A673 (cell line): Measurements from ENCODE around the gene GAS7. TPM values are rescaled to one million over a fixed set of nuclear protein-coding genes. Genes with fewer than 3 reads are reported as not detected.

ENCODE experiments used
- BruUV-seq: library from RNA; stranded (reverse); fragments of 400-500 nt; replicated peaks from 2 replicates; lab custom pipeline; 2021; lab: Mats Ljungman, UMichigan
- CTCF ChIA-PET: fragments of 300-600 bp; sonication (Branson Sonifier 250); formaldehyde crosslinking; loops from one replicate; lab custom pipeline; 2022; ENCODE audit warnings: antibody characterized with exemption; lab: Charles Lee
- POLR2A ChIA-PET: fragments of 300-600 bp; sonication (Branson Sonifier 250); formaldehyde crosslinking; loops from one replicate; lab custom pipeline; 2022; ENCODE audit warnings: antibody characterized with exemption; ENCODE audit not compliant: low non-redundant PET; lab: Charles Lee
- DNase-seq: peaks from one replicate; pipeline ENCODE4 v3.0.0-alpha.2; 2015; ENCODE audit warnings: low spot score
- H3K27ac ChIP-seq: fragments of 200-600 bp; sonication (generic); 2 replicates; pipeline ENCODE4 v1.5.1; 2016; ENCODE audit warnings: mixed run types, low read depth, mild to moderate bottlenecking, mixed read lengths, antibody characterized with exemption, low read length; ENCODE audit not compliant: poor library complexity, severe bottlenecking
- H3K27me3 ChIP-seq: fragments of 200-600 bp; sonication (generic); replicated peaks from 2 replicates; pipeline ENCODE4 v1.6.1; 2017; ENCODE audit warnings: mixed run types, low read depth, mild to moderate bottlenecking, mixed read lengths, antibody characterized with exemption, low read length; ENCODE audit not compliant: insufficient read depth, poor library complexity
- H3K36me3 ChIP-seq: fragments of 200-600 bp; sonication (generic); 2 replicates; pipeline ENCODE4 v1.6.1; 2016; ENCODE audit warnings: mixed run types, mild to moderate bottlenecking, mixed read lengths, antibody characterized with exemption, low read length; ENCODE audit not compliant: insufficient read depth, poor library complexity, severe bottlenecking
- H3K4me1 ChIP-seq: fragments of 200-600 bp; sonication (generic); 2 replicates; pipeline ENCODE4 v1.6.1; 2017; ENCODE audit warnings: mixed run types, mild to moderate bottlenecking, mixed read lengths, antibody characterized with exemption, low read length; ENCODE audit not compliant: insufficient read depth, poor library complexity, severe bottlenecking
- H3K4me3 ChIP-seq: fragments of 200-600 bp; sonication (generic); 2 replicates; pipeline ENCODE4 v1.5.1; 2016; ENCODE audit warnings: low read depth, mixed run types, mild to moderate bottlenecking, mixed read lengths, low read length; ENCODE audit not compliant: poor library complexity, severe bottlenecking
- H3K9me3 ChIP-seq: fragments of 200-600 bp; sonication (generic); 2 replicates; pipeline ENCODE4 v1.6.1; 2016; ENCODE audit warnings: mixed run types, low read depth, mild to moderate bottlenecking, mixed read lengths, antibody characterized with exemption, low read length; ENCODE audit not compliant: poor library complexity, severe bottlenecking
- CTCF ChIP-seq: fragments of 300-800, 200-600 bp; sonication (generic); conservative IDR thresholded peaks from 2 replicates; pipeline ENCODE4 v1.5.1; 2017; ENCODE audit warnings: low read depth, mild to moderate bottlenecking, antibody characterized with exemption, low read length, moderate library complexity, mixed read lengths
- EZH2 ChIP-seq: fragments of 200-600 bp; sonication (generic); IDR thresholded peaks from 2 replicates; pipeline ENCODE4 v1.6.1; 2017; ENCODE audit warnings: borderline replicate concordance, low read depth, mild to moderate bottlenecking, mixed read lengths, antibody characterized with exemption, low read length; ENCODE audit not compliant: poor library complexity, severe bottlenecking
- intact Hi-C: fragments of 100-400 bp; cut with micrococcal nuclease; formaldehyde crosslinking; loops from one replicate; pipeline ENCODE4 v1.10.0; 2022; ENCODE audit not compliant: unreplicated experiment
- total RNA-seq: library from RNA; stranded (reverse); gene quantifications from 2 replicates; pipeline ENCODE4 v1.2.3, GENCODE V29; 2021

Gene GAS7
- total RNA-seq, 1 experiment from 2014 or later: 2.3 TPM

GRCh38 chr17:9942885-9943284 is 255.5 kb downstream of the GAS7 start:
- H3K27me3 ChIP-seq: no peaks in the 10 kb centered on the region
- POLR2A ChIA-PET: no interaction called here
- TF ChIP-seq CTCF: no peak
- TF ChIP-seq EZH2: no peak
- no peak overlapping the region for H3K4me3 ChIP-seq
- no peak for DNase-seq
- H3K27ac ChIP-seq: no peak overlapping the region
- H3K36me3 ChIP-seq: no peaks in the 10 kb centered on the region
- no peaks in the 10 kb centered on the region for H3K4me1 ChIP-seq
- CTCF ChIA-PET: no interaction called here
- intact Hi-C loops: no loop called here
- H3K9me3 ChIP-seq: no peaks in the 10 kb centered on the region
- BruUV-seq: no TSS peak

- H3K9me3 ChIP-seq: no peaks in the 10 kb centered on the region
- no peak for DNase-seq
- ChIA-PET POLR2A (no interaction called here), CTCF (no interaction called here)
- no peaks in the 10 kb centered on the region for H3K4me1 ChIP-seq
- no peaks in the 10 kb centered on the region for H3K36me3 ChIP-seq
- H3K27me3 ChIP-seq: no peaks in the 10 kb centered on the region
- intact Hi-C loops: no loop called here
- BruUV-seq: no TSS peak
- H3K27ac ChIP-seq: no peak overlapping the region
- TF ChIP-seq CTCF (no peak), EZH2 (no peak)
- no peak overlapping the region for H3K4me3 ChIP-seq
Observed at GRCh38 chr17:9941305-9941704, 257.1 kb downstream of the GAS7 start.

- POLR2A ChIA-PET: no interaction called here
- H3K36me3 ChIP-seq: no peaks in the 10 kb centered on the region
- BruUV-seq: no TSS peak
- TF ChIP-seq CTCF (no peak), EZH2 (no peak)
- no peak for DNase-seq
- intact Hi-C loops: no loop called here
- H3K27ac ChIP-seq: no peak overlapping the region
- H3K27me3 ChIP-seq: no peaks in the 10 kb centered on the region
- no peak overlapping the region for H3K4me3 ChIP-seq
- CTCF ChIA-PET: no interaction called here
- H3K9me3 ChIP-seq: no peaks in the 10 kb centered on the region
- no peaks in the 10 kb centered on the region for H3K4me1 ChIP-seq
Observed at GRCh38 chr17:9940841-9941240, 257.6 kb downstream of the GAS7 start.
